ENCODE results near the gene SEPTIN8. TPM values are rescaled to one million over a fixed set of nuclear protein-coding genes. Genes with fewer than 3 reads are reported as not detected.

The SEPTIN8 gene
- total RNA-seq, 1 experiment from 2014 or later: 38.2 TPM

- no peak overlapping the region for H3K9ac ChIP-seq (ENCODE audit: extremely low read depth, insufficient read length, low read length)
- no peak overlapping the region for H2BK15ac ChIP-seq (ENCODE audit: low read depth, low read length)
- H3K79me1 ChIP-seq (ENCODE audit: insufficient read depth, low read depth, low read length, poor library complexity, severe bottlenecking): no peaks in the 10 kb centered on the region
- Mint-ChIP-seq H3K9me3 (no peaks in the 10 kb centered on the region), H3K27ac (no peak overlapping the region), H3K27me3 (ENCODE audit: low read depth) (no peaks in the 10 kb centered on the region), H3K36me3 (ENCODE audit: insufficient read depth in 1 of 3, low read depth in 3 of 3) (no peaks in the 10 kb centered on the region; a peak in 1 of 7 replicates), H3K4me1 (no peaks in the 10 kb centered on the region), H3K4me3 (no peak overlapping the region)
- no peak overlapping the region for H2BK20ac ChIP-seq (ENCODE audit: low read depth, low read length, poor library complexity, severe bottlenecking)
- peak; percentile 62 for TF ChIP-seq CTCF (conservative IDR thresholded peaks at IDR 0.05)
- no peaks in the 10 kb centered on the region for H3K79me2 ChIP-seq (ENCODE audit: insufficient read depth, low read length)
- H3K18ac ChIP-seq (ENCODE audit: insufficient read length, low read depth, low read length): no peak overlapping the region
- H3K4me1 ChIP-seq (ENCODE audit: insufficient read depth, low read length): no peaks in the 10 kb centered on the region
- H4K91ac ChIP-seq (ENCODE audit: insufficient read length, low read depth, low read length): no peak overlapping the region
- H3K27me3 ChIP-seq (ENCODE audit: insufficient read depth, low read length): no peaks in the 10 kb centered on the region
- no peak overlapping the region for H3K4ac ChIP-seq (ENCODE audit: low read depth, low read length)
- no peaks in the 10 kb centered on the region for H3K23me2 ChIP-seq (ENCODE audit: insufficient read length, low read depth, low read length, poor library complexity, severe bottlenecking)
- H2BK12ac ChIP-seq (ENCODE audit: insufficient read length, low read depth, low read length): no peak overlapping the region
- WGBS (ENCODE audit: extremely low coverage, insufficient read length, low lambda C conversion rate): no CpG with 5 or more reads among the region's 11 CpGs
- no peak for DNase-seq
- no peaks in the 10 kb centered on the region for H4K20me1 ChIP-seq (ENCODE audit: control insufficient read depth, insufficient read depth, insufficient read length)
- no peak overlapping the region for H2AFZ ChIP-seq (ENCODE audit: low read length)
- H4K5ac ChIP-seq (ENCODE audit: insufficient read length, low read depth, low read length): no peak overlapping the region
- no peak overlapping the region for H3K14ac ChIP-seq (ENCODE audit: insufficient read depth, low read length)
- H3K23ac ChIP-seq (ENCODE audit: insufficient read length, low read depth, low read length): no peak overlapping the region
- no peak overlapping the region for H4K8ac ChIP-seq (replicated peaks; ENCODE audit: insufficient read length, low read depth, low read length)
- no peak overlapping the region for H3T11ph ChIP-seq (ENCODE audit: low read length)
- no peak overlapping the region for H2AK5ac ChIP-seq (ENCODE audit: insufficient read length, low read length)
- no peaks in the 10 kb centered on the region for H3K9me3 ChIP-seq (ENCODE audit: control insufficient read depth, low read depth, low read length)
- H2BK5ac ChIP-seq (ENCODE audit: insufficient read length, low read length): no peak overlapping the region
- H3K4me2 ChIP-seq (ENCODE audit: insufficient read depth, insufficient read length, low read length): no peak overlapping the region
- no peak overlapping the region for H3K56ac ChIP-seq (ENCODE audit: insufficient read length, low read depth, low read length)
- no peak overlapping the region for H3K27ac ChIP-seq (ENCODE audit: insufficient read length, low read depth, low read length)
- H2BK120ac ChIP-seq (ENCODE audit: low read depth, low read length, poor library complexity, severe bottlenecking): no peak overlapping the region
Observed at GRCh38 chr5:132714456-132715307, 62.4 kb downstream of the SEPTIN8 start.

All from H9 (cell line).